Prostate gland (tissue), 2 donors: ENCODE results near the gene HNRNPF.

Source experiments
- CTCF ChIP-seq, 4 experiments: fragments of 200-600 bp in 2 of 4; fragments of 450-650 bp in 2 of 4; sonication (generic) in 2 of 4; IDR thresholded peaks; 1 replicate in 3 of 4; 2 replicates in 1 of 4; pipeline ENCODE4 v1.5.1; 2016 to 2019; ENCODE audit warnings: antibody characterized with exemption in 4 of 4, mild to moderate bottlenecking in 2 of 4, moderate library complexity in 2 of 4
- POLR2A ChIP-seq: fragments of 450-650 bp; IDR thresholded peaks from one replicate; pipeline ENCODE4 v1.6.1; 2016; ENCODE audit warnings: antibody characterized with exemption, mild to moderate bottlenecking
- POLR2AphosphoS5 ChIP-seq: sonication (generic); formaldehyde crosslinking; IDR thresholded peaks from one replicate; pipeline ENCODE4 v1.6.1; 2017; ENCODE audit warnings: antibody characterized with exemption

GRCh38 chr10:43336641-43337318, 72.2 kb downstream of the HNRNPF start:
- no peak for TF ChIP-seq POLR2A
- no peak for TF ChIP-seq CTCF (IDR thresholded peaks at IDR 0.05)
- TF ChIP-seq POLR2AphosphoS5: no peak
